ENCODE measurements around the gene IPCEF1.

- TF ChIP-seq, protein P1, sequence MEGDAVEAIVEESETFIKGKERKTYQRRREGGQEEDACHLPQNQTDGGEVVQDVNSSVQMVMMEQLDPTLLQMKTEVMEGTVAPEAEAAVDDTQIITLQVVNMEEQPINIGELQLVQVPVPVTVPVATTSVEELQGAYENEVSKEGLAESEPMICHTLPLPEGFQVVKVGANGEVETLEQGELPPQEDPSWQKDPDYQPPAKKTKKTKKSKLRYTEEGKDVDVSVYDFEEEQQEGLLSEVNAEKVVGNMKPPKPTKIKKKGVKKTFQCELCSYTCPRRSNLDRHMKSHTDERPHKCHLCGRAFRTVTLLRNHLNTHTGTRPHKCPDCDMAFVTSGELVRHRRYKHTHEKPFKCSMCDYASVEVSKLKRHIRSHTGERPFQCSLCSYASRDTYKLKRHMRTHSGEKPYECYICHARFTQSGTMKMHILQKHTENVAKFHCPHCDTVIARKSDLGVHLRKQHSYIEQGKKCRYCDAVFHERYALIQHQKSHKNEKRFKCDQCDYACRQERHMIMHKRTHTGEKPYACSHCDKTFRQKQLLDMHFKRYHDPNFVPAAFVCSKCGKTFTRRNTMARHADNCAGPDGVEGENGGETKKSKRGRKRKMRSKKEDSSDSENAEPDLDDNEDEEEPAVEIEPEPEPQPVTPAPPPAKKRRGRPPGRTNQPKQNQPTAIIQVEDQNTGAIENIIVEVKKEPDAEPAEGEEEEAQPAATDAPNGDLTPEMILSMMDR (conservative IDR thresholded peaks at IDR 0.05; ENCODE audit: low read depth, low read length) = no peak
- TF ChIP-seq POLR2A (IDR thresholded peaks at IDR 0.05; ENCODE audit: low read depth, low read length) (no peak), CEBPB (IDR thresholded peaks at IDR 0.05; ENCODE audit: low read depth, low read length) (no peak), MXI1 (IDR thresholded peaks at IDR 0.05; ENCODE audit: borderline replicate concordance, low read depth, low read length) (no peak), RAD21 (IDR thresholded peaks at IDR 0.05; ENCODE audit: low read length) (no peak), SMC3 (IDR thresholded peaks at IDR 0.05; ENCODE audit: low read depth, low read length) (no peak), MAZ (IDR thresholded peaks at IDR 0.05; ENCODE audit: borderline replicate concordance, low read depth, low read length) (no peak), NFE2L2 (IDR thresholded peaks at IDR 0.05; ENCODE audit: low read depth, low read length) (no peak)
Observed at GRCh38 chr6:154341871-154342270, 14.7 kb downstream of the IPCEF1 start.
